OCI-LY1 (cell line): Measurements from ENCODE around the gene TUT1.

Experiments
- H2AFZ ChIP-seq: fragments of 200-600 bp; sonication (generic), shearing (Covaris generic); 2 replicates; pipeline ENCODE4 v1.6.0; 2014; ENCODE audit warnings: antibody characterized with exemption, mild to moderate bottlenecking, low read length
- H3F3A ChIP-seq: fragments of 200-600 bp; sonication (generic), shearing (Covaris generic); 2 replicates; pipeline ENCODE4 v1.6.0; 2014; ENCODE audit warnings: mild to moderate bottlenecking, antibody characterized with exemption, low read length, moderate library complexity; ENCODE audit not compliant: insufficient read depth
- H3K27ac ChIP-seq: fragments of 200-600 bp; sonication (generic); 2 replicates; pipeline ENCODE4 v1.5.1; 2014; ENCODE audit warnings: low read length, mixed run types, mild to moderate bottlenecking, low read depth; ENCODE audit not compliant: poor library complexity, severe bottlenecking
- H3K27me3 ChIP-seq: fragments of 200-600 bp; sonication (generic); 2 replicates; pipeline ENCODE4 v1.6.0; 2014; ENCODE audit warnings: antibody characterized with exemption, mild to moderate bottlenecking, low read length, moderate library complexity; ENCODE audit not compliant: insufficient read depth
- H3K36me3 ChIP-seq: fragments of 200-600 bp; sonication (generic); 2 replicates; pipeline ENCODE4 v1.6.1; 2014; ENCODE audit warnings: mild to moderate bottlenecking, antibody characterized with exemption, low read length, moderate library complexity, mixed read lengths; ENCODE audit not compliant: insufficient read depth
- H3K4me1 ChIP-seq: fragments of 200-600 bp; sonication (generic); 2 replicates; pipeline ENCODE4 v1.5.1; 2014; ENCODE audit warnings: mild to moderate bottlenecking, low read length, moderate library complexity; ENCODE audit not compliant: insufficient read depth, severe bottlenecking
- H3K4me2 ChIP-seq: fragments of 200-600 bp; sonication (generic), shearing (Covaris generic); 2 replicates; pipeline ENCODE4 v1.6.1; 2014; ENCODE audit warnings: low read length
- H3K4me3 ChIP-seq: fragments of 200-600 bp; sonication (generic); 2 replicates; pipeline ENCODE4 v1.5.1; 2014; ENCODE audit warnings: low read length, low read depth, mild to moderate bottlenecking, mixed read lengths; ENCODE audit not compliant: poor library complexity, severe bottlenecking
- H3K79me2 ChIP-seq: fragments of 200-600 bp; shearing (Covaris generic); 2 replicates; pipeline ENCODE4 v1.6.1; 2016; ENCODE audit warnings: mixed run types, low read length, mixed read lengths; ENCODE audit not compliant: insufficient read depth
- H3K9ac ChIP-seq: fragments of 200-600 bp; sonication (generic), shearing (Covaris generic); 2 replicates; pipeline ENCODE4 v1.6.1; 2014; ENCODE audit warnings: mild to moderate bottlenecking, low read length, mixed read lengths
- H3K9me2 ChIP-seq: fragments of 200-600 bp; sonication (generic), shearing (Covaris generic); 2 replicates; pipeline ENCODE4 v1.6.1; 2014; ENCODE audit warnings: low read depth, mild to moderate bottlenecking, low read length, mixed read lengths
- H3K9me3 ChIP-seq: fragments of 200-600 bp; shearing (Covaris generic); 2 replicates; pipeline ENCODE4 v1.6.1; 2014; ENCODE audit warnings: low read length, mixed read lengths
- H4K20me1 ChIP-seq: fragments of 200-600 bp; sonication (generic), shearing (Covaris generic); 2 replicates; pipeline ENCODE4 v1.6.0; 2016; ENCODE audit warnings: mild to moderate bottlenecking, low read length; ENCODE audit not compliant: insufficient read depth
- CTCF ChIP-seq: fragments of 200-600 bp; sonication (generic), shearing (Covaris generic); IDR thresholded peaks from 2 replicates; pipeline ENCODE4 v1.5.1; 2017; ENCODE audit warnings: mild to moderate bottlenecking, antibody characterized with exemption, low read length, moderate library complexity, mixed read lengths
- EZH2 ChIP-seq: fragments of 200-600 bp; sonication (generic), shearing (Covaris generic); IDR thresholded peaks from 2 replicates; pipeline ENCODE4 v1.8.0; 2017; ENCODE audit warnings: borderline replicate concordance, mixed run types, mild to moderate bottlenecking, antibody characterized with exemption, low read length, moderate library complexity, mixed read lengths

TUT1 gene

GRCh38 chr11:62536301-62536957, 54.9 kb downstream of the TUT1 start:
- no peaks in the 10 kb centered on the region for H3K9me3 ChIP-seq
- no peaks in the 10 kb centered on the region for H3F3A ChIP-seq
- H3K27me3 ChIP-seq = no peaks in the 10 kb centered on the region; the same call in 1 of the 2 replicates
- H3K9me2 ChIP-seq = no peaks in the 10 kb centered on the region
- no peak overlapping the region for H2AFZ ChIP-seq
- TF ChIP-seq EZH2 (no peak), CTCF (no peak)
- H3K79me2 ChIP-seq = no peaks in the 10 kb centered on the region
- H3K4me1 ChIP-seq = peaks cover 23% of the 10 kb centered on the region
- H3K4me3 ChIP-seq = no peak overlapping the region
- H3K36me3 ChIP-seq = no peaks in the 10 kb centered on the region
- H3K4me2 ChIP-seq = no peak overlapping the region
- no peaks in the 10 kb centered on the region for H4K20me1 ChIP-seq
- no peak overlapping the region for H3K27ac ChIP-seq
- H3K9ac ChIP-seq = no peak overlapping the region

GRCh38 chr11:62535802-62536201, 55.5 kb downstream of the TUT1 start:
- Histone ChIP-seq H3K36me3 (no peaks in the 10 kb centered on the region), H2AFZ (no peak overlapping the region), H4K20me1 (no peaks in the 10 kb centered on the region), H3K79me2 (no peaks in the 10 kb centered on the region), H3K4me2 (no peak overlapping the region), H3K4me1 (peaks cover 17% of the 10 kb centered on the region), H3K9me2 (no peaks in the 10 kb centered on the region), H3K27me3 (no peaks in the 10 kb centered on the region; the same call in 1 of the 2 replicates), H3K9ac (no peak overlapping the region), H3K4me3 (no peak overlapping the region), H3K27ac (no peak overlapping the region), H3F3A (no peaks in the 10 kb centered on the region), H3K9me3 (no peaks in the 10 kb centered on the region)
- TF ChIP-seq CTCF = no peak
- no peak for TF ChIP-seq EZH2

DNA sequence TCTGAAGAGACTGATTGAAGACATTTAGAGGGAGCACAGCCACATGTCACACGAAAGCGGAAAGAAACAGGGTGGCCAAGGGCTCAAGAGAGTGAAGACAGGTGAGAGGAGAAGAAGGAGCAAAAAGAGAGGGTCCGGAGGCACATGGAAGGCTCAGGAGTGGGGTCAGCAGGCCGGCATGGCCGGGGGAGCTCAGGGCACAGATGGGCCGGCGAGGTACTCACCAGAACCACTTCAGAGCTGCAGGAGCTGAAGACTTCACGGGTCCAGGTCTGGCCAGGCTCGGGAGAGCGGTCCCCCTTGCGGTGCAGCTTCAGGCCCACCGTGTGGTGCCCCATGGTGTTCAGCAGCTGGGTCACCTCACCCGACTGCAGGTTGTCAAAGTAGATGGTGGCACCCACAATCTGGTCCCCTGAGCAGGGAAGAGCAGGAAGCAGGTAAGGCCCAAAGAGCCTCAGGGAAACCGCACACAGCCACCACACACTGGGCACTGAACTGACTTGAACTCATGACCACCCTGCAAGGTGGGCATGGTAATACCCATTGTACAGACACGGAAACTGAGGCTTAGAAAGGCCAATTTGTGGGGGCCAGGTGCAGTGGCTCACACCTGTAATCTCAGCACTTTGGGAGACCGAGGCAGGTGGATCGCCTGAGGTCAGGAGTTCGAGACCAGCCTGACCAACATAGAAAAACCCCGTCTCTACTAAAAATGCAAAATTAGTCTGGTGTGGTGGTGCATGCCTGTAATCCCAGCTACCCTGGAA, 56.4 kb downstream of the TUT1 start:
- Histone ChIP-seq H3F3A (no peaks in the 10 kb centered on the region), H3K4me3 (no peak overlapping the region), H3K36me3 (no peaks in the 10 kb centered on the region), H3K9ac (no peak overlapping the region), H3K27ac (no peak overlapping the region), H3K9me3 (no peaks in the 10 kb centered on the region), H3K27me3 (no peaks in the 10 kb centered on the region; the same call in 1 of the 2 replicates), H3K4me2 (no peak overlapping the region), H3K79me2 (no peaks in the 10 kb centered on the region), H3K4me1 (peaks cover 13% of the 10 kb centered on the region), H4K20me1 (no peaks in the 10 kb centered on the region), H3K9me2 (no peaks in the 10 kb centered on the region), H2AFZ (no peak overlapping the region)
- TF ChIP-seq CTCF (no peak), EZH2 (no peak)
